HUES48 (cell line): ENCODE measurements around the gene ODF2.
"Not testable (repeated sequence)": the region's sequence is repeated elsewhere in the genome, so short reads cannot be mapped to it uniquely, and the experiment has no call there.

ENCODE experiments used
- H3K27ac ChIP-seq: one replicate; pipeline ENCODE4 v1.7.0; 2013; ENCODE audit warnings: low read depth, low read length, inconsistent platforms
- H3K27me3 ChIP-seq: 2 replicates; pipeline ENCODE4 v1.6.1; 2013; ENCODE audit warnings: mild to moderate bottlenecking, low read length; ENCODE audit not compliant: control insufficient read depth, insufficient read depth
- H3K36me3 ChIP-seq: 2 replicates; pipeline ENCODE4 v1.6.1; 2013; ENCODE audit warnings: low read length; ENCODE audit not compliant: control insufficient read depth, insufficient read depth
- H3K4me1 ChIP-seq: 2 replicates; pipeline ENCODE4 v1.6.1; 2013; ENCODE audit warnings: mild to moderate bottlenecking, low read length; ENCODE audit not compliant: control insufficient read depth, insufficient read depth
- H3K4me3 ChIP-seq: 2 replicates; pipeline ENCODE4 v1.5.1; 2013; ENCODE audit warnings: mild to moderate bottlenecking, low read depth, low read length
- H3K9ac ChIP-seq: 2 replicates; pipeline ENCODE4 v1.6.1; 2013; ENCODE audit warnings: mild to moderate bottlenecking, low read depth, low read length, moderate library complexity
- H3K9me3 ChIP-seq: 2 replicates; pipeline ENCODE4 v1.6.1; 2013; ENCODE audit warnings: low read length; ENCODE audit not compliant: control insufficient read depth, insufficient read depth

Gene ODF2

DNA sequence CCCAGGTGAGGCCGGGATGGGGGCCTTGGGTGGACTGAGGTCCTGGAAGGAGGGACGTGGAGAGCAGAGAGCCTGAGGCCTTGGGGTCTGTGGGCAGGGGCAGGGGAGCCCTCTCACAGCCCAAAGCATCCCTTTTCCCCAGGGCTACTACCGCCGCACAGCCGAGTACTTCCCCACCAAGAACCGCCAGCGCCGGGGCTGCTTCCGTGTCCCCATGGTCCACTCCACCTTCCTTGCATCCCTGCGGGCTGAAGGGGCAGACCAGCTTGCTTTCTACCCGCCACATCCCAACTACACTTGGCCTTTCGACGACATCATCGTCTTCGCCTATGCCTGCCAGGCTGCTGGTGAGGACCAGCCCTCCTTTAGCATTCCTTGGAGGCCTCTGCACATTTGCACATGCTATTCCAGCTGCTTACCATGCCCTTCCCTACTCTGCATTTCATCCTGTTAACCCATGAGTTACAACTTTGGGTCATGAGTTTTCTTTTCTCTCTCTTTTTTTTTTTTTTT, 31.5 kb upstream of the ODF2 start:
- Histone ChIP-seq H3K4me1 (peaks cover 6% of the 10 kb centered on the region; the same call in 1 of the 2 replicates), H3K9ac (no peak overlapping the region), H3K27me3 (peaks cover 41% of the 10 kb centered on the region), H3K36me3 (no peaks in the 10 kb centered on the region), H3K27ac (no peak overlapping the region), H3K4me3 (no peak overlapping the region), H3K9me3 (no peaks in the 10 kb centered on the region)

DNA sequence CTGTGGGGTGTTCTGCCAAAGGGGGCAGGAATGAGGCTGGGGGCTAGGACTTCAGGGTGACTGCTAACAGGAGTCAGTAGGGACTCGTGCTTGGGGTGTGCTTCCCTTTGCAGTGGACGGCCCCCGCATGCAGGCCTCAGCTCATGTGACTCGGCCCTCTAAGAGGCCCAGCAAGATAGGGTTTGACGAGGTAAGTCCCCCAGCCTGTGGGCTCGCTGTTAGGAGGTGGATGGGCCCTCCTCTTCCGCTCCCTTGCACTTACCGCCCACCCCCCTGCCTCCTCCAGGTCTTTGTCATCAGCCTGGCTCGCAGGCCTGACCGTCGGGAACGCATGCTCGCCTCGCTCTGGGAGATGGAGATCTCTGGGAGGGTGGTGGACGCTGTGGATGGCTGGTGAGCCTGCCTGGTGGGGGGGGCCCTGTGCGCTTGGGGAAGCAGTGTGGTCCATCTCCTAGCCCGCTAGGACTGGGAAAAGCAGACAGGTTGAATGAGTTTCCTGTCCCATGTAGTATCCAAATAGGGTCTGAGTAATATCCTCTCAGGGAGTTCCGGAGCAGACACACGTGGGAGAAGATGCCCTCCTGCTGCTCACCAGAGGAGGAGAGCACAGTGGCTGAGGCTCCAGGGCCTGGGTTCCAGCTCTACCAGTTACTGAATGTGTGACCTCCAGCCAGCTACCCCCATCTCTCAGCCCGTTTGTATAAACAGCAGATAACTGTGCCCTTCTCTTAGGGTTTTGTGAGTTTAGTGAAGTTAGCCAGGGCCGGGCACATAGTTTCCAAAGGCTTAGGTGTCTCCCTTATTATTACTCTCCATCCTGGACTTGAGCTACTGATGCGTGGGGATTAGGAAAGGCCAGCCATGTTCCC, 26.9 kb upstream of the ODF2 start:
- Histone ChIP-seq H3K4me1 (peaks cover 3% of the 10 kb centered on the region; the same call in 1 of the 2 replicates), H3K36me3 (no peaks in the 10 kb centered on the region), H3K9ac (no peak overlapping the region), H3K4me3 (no peak overlapping the region), H3K9me3 (no peaks in the 10 kb centered on the region), H3K27me3 (peaks cover 5% of the 10 kb centered on the region; the same call in 1 of the 2 replicates), H3K27ac (no peak overlapping the region)

DNA sequence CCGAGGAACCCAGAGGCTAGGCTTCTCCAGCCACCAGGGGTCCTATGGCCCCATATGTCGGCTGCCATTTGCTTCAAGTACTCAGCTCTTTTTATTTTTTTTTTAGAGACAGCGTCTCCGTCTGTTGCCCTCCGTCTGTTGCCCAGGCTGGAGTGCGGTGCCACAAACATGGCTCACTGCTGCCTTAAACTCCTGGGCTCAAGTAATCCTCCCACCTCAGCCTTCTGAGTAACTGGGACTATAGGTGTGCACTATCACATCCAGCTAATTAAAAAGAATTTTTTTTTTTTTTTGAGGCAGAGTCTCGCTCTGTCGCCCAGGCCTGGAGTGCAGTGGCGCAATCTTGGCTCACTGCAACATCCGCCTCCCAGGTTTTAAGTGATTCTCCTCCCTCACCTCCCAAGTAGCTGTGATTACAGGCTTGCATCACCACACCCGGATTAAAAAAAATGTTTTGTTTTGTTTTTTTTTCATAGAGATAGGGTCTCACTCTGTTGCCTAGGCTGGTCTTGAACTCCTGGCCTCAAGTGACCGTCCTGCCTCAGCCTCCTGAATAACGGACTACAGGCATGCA, 26.2 kb upstream of the ODF2 start:
- H3K4me3 ChIP-seq, result no peak overlapping the region
- H3K27me3 ChIP-seq, result no peaks in the 10 kb centered on the region
- no peaks in the 10 kb centered on the region for H3K9me3 ChIP-seq
- peaks cover 3% of the 10 kb centered on the region; the same call in 1 of the 2 replicates for H3K4me1 ChIP-seq
- H3K27ac ChIP-seq, result no peak overlapping the region
- no peak overlapping the region for H3K9ac ChIP-seq
- H3K36me3 ChIP-seq, result no peaks in the 10 kb centered on the region

DNA sequence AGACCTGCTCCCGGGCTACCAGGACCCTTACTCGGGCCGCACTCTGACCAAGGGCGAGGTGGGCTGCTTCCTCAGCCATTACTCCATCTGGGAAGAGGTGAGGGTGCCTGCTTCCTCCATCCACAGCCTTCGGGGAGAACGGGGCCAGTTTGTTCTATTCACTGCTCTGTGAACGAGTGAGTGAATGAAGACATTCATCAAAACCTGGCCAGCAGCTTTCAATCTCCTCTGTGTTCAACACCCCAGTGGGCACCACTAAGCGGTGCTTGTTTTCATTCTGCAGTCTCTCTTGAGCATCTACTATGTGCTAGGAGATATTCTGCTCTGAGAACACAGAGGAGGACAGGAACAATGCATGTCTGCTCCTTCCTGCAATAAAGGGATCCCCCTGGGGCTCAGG, 24.6 kb upstream of the ODF2 start:
- Histone ChIP-seq H3K9me3 (no peaks in the 10 kb centered on the region), H3K9ac (no peak overlapping the region), H3K27ac (no peak overlapping the region), H3K27me3 (no peaks in the 10 kb centered on the region), H3K4me1 (peaks cover 3% of the 10 kb centered on the region; the same call in 1 of the 2 replicates), H3K36me3 (no peaks in the 10 kb centered on the region), H3K4me3 (no peak overlapping the region)

DNA sequence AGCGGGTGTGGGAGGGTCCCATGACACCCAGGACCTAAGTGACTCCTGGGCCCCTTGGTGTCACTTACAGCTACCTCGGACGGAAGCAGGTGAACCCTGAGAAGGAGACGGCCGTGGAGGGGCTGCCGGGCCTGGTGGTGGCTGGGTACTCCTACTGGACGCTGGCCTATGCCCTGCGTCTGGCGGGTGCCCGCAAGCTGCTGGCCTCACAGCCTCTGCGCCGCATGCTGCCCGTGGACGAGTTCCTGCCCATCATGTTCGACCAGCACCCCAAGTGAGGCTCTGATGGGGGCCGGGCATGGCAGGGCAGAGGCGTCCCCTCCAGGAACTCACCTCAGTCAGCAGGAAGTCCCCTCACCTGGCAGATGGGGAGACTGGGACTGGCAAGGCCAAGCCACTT, 21.5 kb upstream of the ODF2 start:
- no peaks in the 10 kb centered on the region for H3K27me3 ChIP-seq
- no peak overlapping the region for H3K9ac ChIP-seq
- no peak overlapping the region for H3K27ac ChIP-seq
- H3K4me3 ChIP-seq, result no peak overlapping the region
- H3K4me1 ChIP-seq, result no peaks in the 10 kb centered on the region
- no peaks in the 10 kb centered on the region for H3K36me3 ChIP-seq
- no peaks in the 10 kb centered on the region for H3K9me3 ChIP-seq

DNA sequence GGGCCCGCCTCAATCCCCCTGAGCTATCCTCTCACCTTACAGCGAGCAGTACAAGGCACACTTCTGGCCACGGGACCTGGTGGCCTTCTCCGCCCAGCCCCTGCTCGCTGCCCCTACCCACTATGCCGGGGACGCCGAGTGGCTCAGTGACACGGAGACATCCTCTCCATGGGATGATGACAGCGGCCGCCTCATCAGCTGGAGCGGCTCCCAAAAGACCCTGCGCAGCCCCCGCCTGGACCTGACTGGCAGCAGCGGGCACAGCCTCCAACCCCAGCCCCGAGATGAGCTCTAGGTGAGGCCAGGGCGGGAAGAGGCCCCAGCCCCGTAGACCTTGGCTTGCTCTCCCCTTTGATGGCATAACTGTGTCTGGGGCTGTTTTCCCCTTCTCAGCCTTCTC, 20.2 kb upstream of the ODF2 start:
- Histone ChIP-seq H3K27me3 (no peaks in the 10 kb centered on the region), H3K36me3 (no peaks in the 10 kb centered on the region), H3K9me3 (no peaks in the 10 kb centered on the region), H3K27ac (no peak overlapping the region), H3K4me3 (no peak overlapping the region), H3K9ac (no peak overlapping the region), H3K4me1 (no peaks in the 10 kb centered on the region)

DNA sequence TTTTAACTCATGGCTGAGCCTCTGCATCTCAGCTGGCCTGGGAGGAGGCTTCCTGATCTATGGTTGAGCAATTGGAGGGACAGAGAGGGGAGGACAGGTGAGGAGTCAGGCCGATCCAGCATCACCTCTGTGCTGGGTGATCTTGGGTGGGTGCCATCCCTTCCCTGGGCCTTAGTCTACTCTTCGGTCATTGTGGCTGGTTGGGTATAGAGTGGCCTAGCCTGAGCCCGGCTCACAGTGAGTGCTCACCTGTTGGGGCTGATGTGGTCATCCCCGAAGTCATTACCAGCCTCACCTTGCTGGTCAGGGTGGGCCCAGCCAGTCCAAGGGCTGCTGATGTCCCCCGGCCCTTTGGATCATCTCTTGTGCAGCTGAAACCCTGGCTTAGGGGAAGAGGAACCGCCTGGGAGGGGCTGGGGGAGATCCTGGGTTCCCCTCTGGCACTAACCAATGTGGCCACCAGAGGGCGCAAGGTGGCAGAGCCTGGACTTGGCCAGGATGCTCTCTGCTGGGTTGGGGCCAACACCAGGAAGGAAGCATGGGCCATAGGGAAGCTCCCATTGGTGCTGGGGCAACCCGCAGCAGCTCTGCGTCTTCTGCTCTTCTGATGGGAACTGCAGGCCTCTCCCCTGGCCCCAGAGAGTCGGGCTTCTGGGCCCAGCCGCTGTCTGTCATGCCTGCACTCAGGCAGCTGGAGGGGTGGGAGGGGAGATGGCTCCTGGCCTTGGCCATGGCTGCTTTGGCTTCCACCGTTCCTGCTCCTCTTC, 17.3 kb upstream of the ODF2 start:
- Histone ChIP-seq H3K27ac (no peak overlapping the region), H3K4me1 (no peaks in the 10 kb centered on the region), H3K27me3 (no peaks in the 10 kb centered on the region; the same call in 1 of the 2 replicates), H3K9me3 (no peaks in the 10 kb centered on the region), H3K4me3 (no peak overlapping the region), H3K9ac (no peak overlapping the region), H3K36me3 (no peaks in the 10 kb centered on the region)

DNA sequence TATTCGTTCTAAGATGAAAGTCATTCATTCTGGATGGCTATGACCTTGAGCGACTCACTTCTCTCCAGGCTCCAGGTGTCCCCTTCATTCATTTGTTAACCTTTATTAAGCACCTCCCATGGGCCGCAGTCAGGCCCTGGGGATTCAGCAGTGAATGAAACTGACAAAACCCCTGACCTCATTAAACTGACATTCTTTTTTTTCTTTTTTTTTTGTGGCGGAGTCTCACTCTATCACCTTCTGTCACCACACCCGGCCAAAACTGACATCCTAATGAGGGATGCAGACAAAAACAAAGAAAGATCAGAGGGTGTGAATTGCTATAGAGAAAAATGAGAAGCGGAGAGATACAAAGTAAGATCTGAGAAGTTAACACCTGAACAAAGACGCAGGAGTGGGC, 16.5 kb upstream of the ODF2 start:
- H3K4me1 ChIP-seq, result no peaks in the 10 kb centered on the region
- H3K9ac ChIP-seq, result no peak overlapping the region
- no peaks in the 10 kb centered on the region for H3K36me3 ChIP-seq
- no peaks in the 10 kb centered on the region for H3K9me3 ChIP-seq
- no peak overlapping the region for H3K27ac ChIP-seq
- H3K4me3 ChIP-seq, result no peak overlapping the region
- no peaks in the 10 kb centered on the region; the same call in 1 of the 2 replicates for H3K27me3 ChIP-seq

DNA sequence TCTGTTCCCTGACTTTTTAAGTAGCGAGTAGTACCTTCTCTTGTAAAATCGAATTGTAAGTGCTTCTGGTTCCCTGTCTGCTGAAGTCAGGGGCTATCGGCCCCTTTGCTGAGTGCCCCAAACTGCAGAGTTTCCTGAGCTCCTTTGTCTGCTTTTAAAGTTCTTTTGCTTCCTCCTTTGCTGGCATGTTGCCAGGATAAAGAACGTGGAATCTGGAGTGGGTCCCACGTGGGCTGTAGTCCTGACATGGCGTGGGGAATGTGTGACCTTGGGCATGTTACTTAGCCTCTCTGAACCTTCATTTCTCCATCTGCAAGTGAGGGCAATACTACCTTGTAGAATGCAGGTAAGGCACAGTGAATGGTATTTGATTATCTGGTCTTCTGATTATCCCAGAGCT, 13.7 kb upstream of the ODF2 start:
- no peaks in the 10 kb centered on the region for H3K4me1 ChIP-seq
- no peak overlapping the region for H3K9ac ChIP-seq
- no peaks in the 10 kb centered on the region for H3K9me3 ChIP-seq
- H3K36me3 ChIP-seq, result no peaks in the 10 kb centered on the region
- peaks cover 13% of the 10 kb centered on the region; the same call in 1 of the 2 replicates for H3K27me3 ChIP-seq
- no peak overlapping the region for H3K4me3 ChIP-seq
- no peak overlapping the region for H3K27ac ChIP-seq

DNA sequence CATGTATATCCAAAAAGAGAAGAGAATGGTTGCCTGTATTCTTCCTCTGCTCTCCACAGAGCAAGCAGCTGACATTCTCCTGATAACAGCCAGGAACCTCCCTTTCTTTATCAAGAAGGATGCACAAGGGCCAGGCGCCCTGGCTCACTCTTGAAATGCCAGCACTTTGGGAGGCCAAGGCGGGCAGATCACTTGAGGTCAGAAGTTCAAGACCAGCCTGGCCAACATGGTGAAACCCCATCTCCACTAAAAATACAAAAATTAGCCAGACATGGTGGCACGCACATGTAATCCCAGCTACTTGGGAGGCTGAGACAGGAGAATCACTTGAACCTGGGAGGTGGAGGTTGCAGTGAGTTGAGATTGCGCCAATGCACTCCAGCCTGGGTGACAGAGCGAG, 9.3 kb upstream of the ODF2 start:
- H3K4me3 ChIP-seq, H3K4me1 ChIP-seq, H3K9ac ChIP-seq, H3K36me3 ChIP-seq, H3K27ac ChIP-seq, H3K9me3 ChIP-seq: not testable (repeated sequence)
- peaks cover 13% of the 10 kb centered on the region; the same call in 1 of the 2 replicates for H3K27me3 ChIP-seq
